IMR-90 (cell line): ENCODE data around the gene MDFIC2. TPM values are rescaled to one million over a fixed set of nuclear protein-coding genes. Genes with fewer than 3 reads are reported as not detected.

Source experiments
- ATAC-seq: fragments of 200-7000 bp; cut with Tn5 transposase; 2 replicates; pipeline ENCODE4 v1.9.1; 2020; ENCODE audit warnings: low read depth, mild to moderate bottlenecking, moderate library complexity
- BruUV-seq: library from RNA; stranded (reverse); fragments of 400-500 nt; replicated peaks from 2 replicates; lab custom pipeline; 2021; lab: Mats Ljungman, UMichigan
- CTCF ChIA-PET: fragments of 300-600 bp; formaldehyde crosslinking; extraction: SDS; loops from one replicate; lab custom pipeline; 2021; ENCODE audit warnings: antibody characterized with exemption; lab: Yijun Ruan, JAX
- POLR2A ChIA-PET: fragments of 300-600 bp; sonication (Branson Sonifier 250); formaldehyde crosslinking; loops from one replicate; lab custom pipeline; 2022; ENCODE audit warnings: antibody characterized with exemption; ENCODE audit not compliant: unreplicated experiment; lab: Charles Lee
- DNase-seq: peaks from one replicate; pipeline ENCODE4 v3.0.0; 2013
- H2AFZ ChIP-seq: replicated peaks from 2 replicates; pipeline ENCODE3; 2013; ENCODE audit warnings: low read length, mild to moderate bottlenecking; ENCODE audit not compliant: poor library complexity
- H2AK5ac ChIP-seq: 2 replicates; pipeline ENCODE4 v1.6.1; 2013; ENCODE audit warnings: low read depth, low read length, inconsistent platforms
- H2AK9ac ChIP-seq: replicated peaks from 2 replicates; pipeline ENCODE3; 2013; ENCODE audit warnings: mild to moderate bottlenecking, low read depth, low read length, moderate library complexity; ENCODE audit not compliant: poor library complexity
- H2BK120ac ChIP-seq: 2 replicates; pipeline ENCODE4 v1.6.1; 2013; ENCODE audit warnings: low read depth, low read length, inconsistent platforms
- H2BK15ac ChIP-seq: 3 replicates; pipeline ENCODE4 v1.6.1; 2013; ENCODE audit warnings: low read depth, low read length, inconsistent platforms
- H2BK20ac ChIP-seq: 2 replicates; pipeline ENCODE4 v1.6.1; 2013; ENCODE audit warnings: low read depth, mild to moderate bottlenecking, inconsistent platforms, low read length, moderate library complexity
- H2BK5ac ChIP-seq: 2 replicates; pipeline ENCODE4 v1.6.1; 2013; ENCODE audit warnings: mild to moderate bottlenecking, low read depth, low read length, inconsistent platforms; ENCODE audit not compliant: poor library complexity, severe bottlenecking
- H3K14ac ChIP-seq: replicated peaks from 2 replicates; pipeline ENCODE4 v1.6.1; 2013; ENCODE audit warnings: low read depth, low read length, inconsistent platforms
- H3K18ac ChIP-seq: 2 replicates; pipeline ENCODE4 v1.6.1; 2013; ENCODE audit warnings: low read depth, low read length, control low read depth
- H3K23ac ChIP-seq: 2 replicates; pipeline ENCODE4 v1.6.1; 2013; ENCODE audit warnings: low read depth, low read length, inconsistent platforms
- H3K27ac ChIP-seq: 2 replicates; pipeline ENCODE4 v1.5.1; 2013; ENCODE audit warnings: mild to moderate bottlenecking, control low read depth, low read length; ENCODE audit not compliant: insufficient read depth
- H3K27me3 ChIP-seq: 2 replicates; pipeline ENCODE4 v1.6.1; 2013; ENCODE audit warnings: low read length; ENCODE audit not compliant: control insufficient read depth, insufficient read depth
- H3K36me3 ChIP-seq: 2 replicates; pipeline ENCODE4 v1.6.1; 2013; ENCODE audit warnings: low read length, mixed read lengths; ENCODE audit not compliant: control insufficient read depth, insufficient read depth
- H3K4ac ChIP-seq: 2 replicates; pipeline ENCODE4 v1.6.1; 2013; ENCODE audit warnings: low read depth, low read length, inconsistent platforms
- H3K4me1 ChIP-seq: 2 replicates; pipeline ENCODE4 v1.6.1; 2013; ENCODE audit warnings: low read length, mixed read lengths; ENCODE audit not compliant: control insufficient read depth, insufficient read depth
- H3K4me2 ChIP-seq: 2 replicates; pipeline ENCODE4 v1.6.1; 2013; ENCODE audit warnings: low read depth, mild to moderate bottlenecking, control low read depth, low read length, moderate library complexity
- H3K4me3 ChIP-seq: 2 replicates; pipeline ENCODE4 v1.5.1; 2013; ENCODE audit warnings: low read depth, mild to moderate bottlenecking, control low read depth, low read length, moderate library complexity; ENCODE audit not compliant: insufficient read depth
- H3K56ac ChIP-seq: 2 replicates; pipeline ENCODE4 v1.6.1; 2013; ENCODE audit warnings: low read length, inconsistent platforms; ENCODE audit not compliant: insufficient read depth; ENCODE audit errors: extremely low read depth
- H3K79me1 ChIP-seq, 2 experiments: 2 replicates each; pipeline ENCODE4 v1.6.1; 2013; ENCODE audit warnings: low read length in 2 of 2, inconsistent platforms in 1 of 2, low read depth in 1 of 2
- H3K9ac ChIP-seq: 2 replicates; pipeline ENCODE4 v1.6.1; 2013; ENCODE audit warnings: low read depth, low read length, control low read depth
- H3K9me1 ChIP-seq: 2 replicates; pipeline ENCODE4 v1.6.1; 2013; ENCODE audit warnings: low read length, inconsistent platforms; ENCODE audit not compliant: insufficient read depth
- H3K9me3 ChIP-seq: 2 replicates; pipeline ENCODE4 v1.6.1; 2013; ENCODE audit warnings: low read length; ENCODE audit not compliant: control insufficient read depth, insufficient read depth
- H4K20me1 ChIP-seq: 2 replicates; pipeline ENCODE4 v1.6.1; 2013; ENCODE audit warnings: low read length, inconsistent platforms; ENCODE audit not compliant: insufficient read depth
- H4K5ac ChIP-seq: 2 replicates; pipeline ENCODE4 v1.6.1; 2013; ENCODE audit warnings: mild to moderate bottlenecking, low read depth, low read length, control low read depth
- H4K8ac ChIP-seq, 2 experiments: 2 replicates each; pipeline ENCODE4 v1.6.1; 2013; ENCODE audit warnings: low read depth in 2 of 2, low read length in 2 of 2, control low read depth in 1 of 2, inconsistent platforms in 1 of 2
- H4K91ac ChIP-seq: 2 replicates; pipeline ENCODE4 v1.6.1; 2013; ENCODE audit warnings: low read depth, low read length, inconsistent platforms; ENCODE audit not compliant: insufficient read depth
- BHLHE40 ChIP-seq: fragments of 150-350 bp; IDR thresholded peaks from 2 replicates; pipeline ENCODE4 v1.6.1; 2016; ENCODE audit warnings: mild to moderate bottlenecking, low read depth, low read length
- CEBPB ChIP-seq: IDR thresholded peaks from 2 replicates; pipeline ENCODE4 v1.6.1; 2012; ENCODE audit warnings: low read depth, low read length, improper control_type of control experiment
- CHD1 ChIP-seq: IDR thresholded peaks from 2 replicates; pipeline ENCODE4 v1.6.1; 2012; ENCODE audit warnings: low read depth, low read length, improper control_type of control experiment
- MAZ ChIP-seq: IDR thresholded peaks from 2 replicates; pipeline ENCODE4 v1.6.1; 2012; ENCODE audit warnings: low read depth, mild to moderate bottlenecking, low read length, improper control_type of control experiment, moderate library complexity, borderline replicate concordance
- POLR2A ChIP-seq: IDR thresholded peaks from 2 replicates; pipeline ENCODE4 v1.6.1; 2012; ENCODE audit warnings: mild to moderate bottlenecking, low read depth, low read length
- RAD21 ChIP-seq: IDR thresholded peaks from 2 replicates; pipeline ENCODE4 v1.6.1; 2012; ENCODE audit warnings: low read length, improper control_type of control experiment
- RCOR1 ChIP-seq: IDR thresholded peaks from 2 replicates; pipeline ENCODE4 v1.6.1; 2012; ENCODE audit warnings: mild to moderate bottlenecking, low read length, improper control_type of control experiment; ENCODE audit not compliant: insufficient replicate concordance
- SMC3 ChIP-seq: fragments of 150-350 bp; IDR thresholded peaks from 2 replicates; pipeline ENCODE4 v1.6.1; 2016; ENCODE audit warnings: low read depth, mild to moderate bottlenecking, antibody characterized with exemption, low read length, moderate library complexity
- dilution Hi-C: fragments of 300-500 bp; cut with HindIII; formaldehyde crosslinking; loops from one replicate; pipeline ENCODE4 v1.14.3; 2018; ENCODE audit warnings: low sequenced_read_pairs; ENCODE audit not compliant: unreplicated experiment
- in situ Hi-C: fragments of 300-500 bp; cut with MboI; formaldehyde crosslinking; loops from 3 replicates; pipeline ENCODE4 v1.14.3; 2019; ENCODE audit warnings: low sequenced_read_pairs, inconsistent platforms, mixed read lengths
- intact Hi-C: fragments of 100-400 bp; cut with micrococcal nuclease; formaldehyde crosslinking; loops from 2 replicates; pipeline ENCODE4 v1.10.0; 2022
- polyA plus RNA-seq, 3 experiments: library from polyadenylated mRNA; depleted of rRNA; stranded (reverse); fragments of >200 nt; gene quantifications; 2 replicates each; pipeline ENCODE4 v1.2.3, GENCODE V29; 2012; ENCODE audit warnings: low replicate concordance in 1 of 3
- total RNA-seq: library from RNA; depleted of rRNA; stranded (reverse); fragments of >200 nt; gene quantifications from 2 replicates; pipeline ENCODE4 v1.2.3, GENCODE V29; 2012
- TF ChIP-seq, protein P1 (sequence below): conservative IDR thresholded peaks from 2 replicates; pipeline ENCODE4 v1.5.1; 2012; ENCODE audit warnings: mild to moderate bottlenecking, low read depth, low read length, improper control_type of control experiment
- TF ChIP-seq, protein P2 (sequence below): fragments of 150-350 bp; IDR thresholded peaks from 2 replicates; pipeline ENCODE4 v1.6.1; 2017; ENCODE audit warnings: mild to moderate bottlenecking, antibody characterized with exemption, low read length, low read depth

Gene MDFIC2
- total and polyA plus RNA-seq, 2 of the 4 experiments (the other 2 are of a cell fraction) = not detected

DNA sequence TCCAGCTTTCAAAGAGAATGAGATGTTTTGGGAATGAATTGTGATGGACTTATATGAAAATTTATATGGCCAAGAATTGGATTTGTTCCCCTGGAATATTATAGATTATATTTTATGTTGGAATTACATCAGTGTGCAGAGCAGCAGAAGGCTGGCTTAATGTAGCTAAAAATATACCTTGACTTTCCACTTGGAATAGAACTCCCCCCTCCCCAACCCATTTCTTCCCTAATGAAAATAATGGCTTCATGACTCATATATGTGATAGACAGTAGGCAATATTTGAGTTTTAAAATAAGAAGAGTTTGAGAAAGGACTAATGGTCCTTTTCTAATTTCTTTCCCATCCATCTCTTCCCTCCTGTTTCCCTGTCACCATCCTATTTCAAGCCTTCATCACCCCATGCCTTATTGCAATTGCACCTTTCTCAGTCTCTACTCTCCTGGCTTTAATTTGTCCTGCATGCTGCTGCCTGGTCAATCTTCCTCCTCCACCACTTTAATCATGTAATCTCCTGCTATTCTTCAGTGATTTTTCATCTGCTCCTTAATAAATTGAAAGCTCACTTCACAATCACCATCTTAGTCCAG lies 122.5 kb downstream of the MDFIC2 start:
- in situ Hi-C loops (no loop called here), dilution Hi-C loops (no loop called here), intact Hi-C loops (no loop called here)
- Histone ChIP-seq H3K9me1 (no peaks in the 10 kb centered on the region), H4K8ac (no peak overlapping the region), H3K4me2 (no peak overlapping the region), H2BK5ac (no peak overlapping the region), H3K4me3 (no peak overlapping the region), H4K91ac (no peak overlapping the region), H3K27ac (no peak overlapping the region), H4K20me1 (no peaks in the 10 kb centered on the region), H3K18ac (no peak overlapping the region), H2BK20ac (no peak overlapping the region), H3K9ac (no peak overlapping the region), H3K9me3 (no peaks in the 10 kb centered on the region), H2BK120ac (no peak overlapping the region), H3K36me3 (no peaks in the 10 kb centered on the region), H3K4me1 (no peaks in the 10 kb centered on the region), H2AFZ (no peak overlapping the region), H3K23ac (no peak overlapping the region), H2AK5ac (no peak overlapping the region), H4K5ac (no peak overlapping the region), H3K4ac (no peak overlapping the region), H2BK15ac (no peak overlapping the region), H2AK9ac (no peak overlapping the region), H3K27me3 (no peaks in the 10 kb centered on the region), H3K14ac (no peak overlapping the region), H3K56ac (no peak overlapping the region), H3K79me1 (no peaks in the 10 kb centered on the region)
- no TSS peak for BruUV-seq
- ChIA-PET CTCF (no interaction called here), POLR2A (no interaction called here)
- TF ChIP-seq SMC3 (no peak), RCOR1 (no peak), CHD1 (no peak), CEBPB (no peak), BHLHE40 (no peak), POLR2A (no peak), MAZ (no peak), RAD21 (no peak)
- TF ChIP-seq, protein P1, sequence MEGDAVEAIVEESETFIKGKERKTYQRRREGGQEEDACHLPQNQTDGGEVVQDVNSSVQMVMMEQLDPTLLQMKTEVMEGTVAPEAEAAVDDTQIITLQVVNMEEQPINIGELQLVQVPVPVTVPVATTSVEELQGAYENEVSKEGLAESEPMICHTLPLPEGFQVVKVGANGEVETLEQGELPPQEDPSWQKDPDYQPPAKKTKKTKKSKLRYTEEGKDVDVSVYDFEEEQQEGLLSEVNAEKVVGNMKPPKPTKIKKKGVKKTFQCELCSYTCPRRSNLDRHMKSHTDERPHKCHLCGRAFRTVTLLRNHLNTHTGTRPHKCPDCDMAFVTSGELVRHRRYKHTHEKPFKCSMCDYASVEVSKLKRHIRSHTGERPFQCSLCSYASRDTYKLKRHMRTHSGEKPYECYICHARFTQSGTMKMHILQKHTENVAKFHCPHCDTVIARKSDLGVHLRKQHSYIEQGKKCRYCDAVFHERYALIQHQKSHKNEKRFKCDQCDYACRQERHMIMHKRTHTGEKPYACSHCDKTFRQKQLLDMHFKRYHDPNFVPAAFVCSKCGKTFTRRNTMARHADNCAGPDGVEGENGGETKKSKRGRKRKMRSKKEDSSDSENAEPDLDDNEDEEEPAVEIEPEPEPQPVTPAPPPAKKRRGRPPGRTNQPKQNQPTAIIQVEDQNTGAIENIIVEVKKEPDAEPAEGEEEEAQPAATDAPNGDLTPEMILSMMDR = no peak
- TF ChIP-seq, protein P2, sequence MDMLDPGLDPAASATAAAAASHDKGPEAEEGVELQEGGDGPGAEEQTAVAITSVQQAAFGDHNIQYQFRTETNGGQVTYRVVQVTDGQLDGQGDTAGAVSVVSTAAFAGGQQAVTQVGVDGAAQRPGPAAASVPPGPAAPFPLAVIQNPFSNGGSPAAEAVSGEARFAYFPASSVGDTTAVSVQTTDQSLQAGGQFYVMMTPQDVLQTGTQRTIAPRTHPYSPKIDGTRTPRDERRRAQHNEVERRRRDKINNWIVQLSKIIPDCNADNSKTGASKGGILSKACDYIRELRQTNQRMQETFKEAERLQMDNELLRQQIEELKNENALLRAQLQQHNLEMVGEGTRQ = no peak
- no peak for ATAC-seq
- no peak for DNase-seq
